Endothelial cell of umbilical vein (primary cell): Measurements from ENCODE around the gene ITGA8.

Source experiments
- CTCF ChIP-seq, 2 donors: IDR thresholded peaks; 1 replicate in 1 of 2; 2 replicates in 1 of 2; pipeline ENCODE4 v1.5.1; 2011; ENCODE audit warnings: low read length in 2 of 2, mild to moderate bottlenecking in 2 of 2, moderate library complexity in 2 of 2, control low read depth in 1 of 2, inconsistent platforms in 1 of 2, low read depth in 1 of 2; ENCODE audit not compliant: insufficient read depth in 1 of 2; ENCODE audit errors: extremely low read depth in 1 of 2
- EZH2 ChIP-seq: IDR thresholded peaks from 2 replicates; pipeline ENCODE4 v1.6.1; 2012; ENCODE audit warnings: borderline replicate concordance, low read depth, mild to moderate bottlenecking, moderate library complexity, low read length, inconsistent platforms; ENCODE audit not compliant: severe bottlenecking
- POLR2A ChIP-seq: IDR thresholded peaks from 2 replicates; pipeline ENCODE4 v1.6.1; 2012; ENCODE audit warnings: low read depth, mild to moderate bottlenecking, control low read depth, low read length

DNA sequence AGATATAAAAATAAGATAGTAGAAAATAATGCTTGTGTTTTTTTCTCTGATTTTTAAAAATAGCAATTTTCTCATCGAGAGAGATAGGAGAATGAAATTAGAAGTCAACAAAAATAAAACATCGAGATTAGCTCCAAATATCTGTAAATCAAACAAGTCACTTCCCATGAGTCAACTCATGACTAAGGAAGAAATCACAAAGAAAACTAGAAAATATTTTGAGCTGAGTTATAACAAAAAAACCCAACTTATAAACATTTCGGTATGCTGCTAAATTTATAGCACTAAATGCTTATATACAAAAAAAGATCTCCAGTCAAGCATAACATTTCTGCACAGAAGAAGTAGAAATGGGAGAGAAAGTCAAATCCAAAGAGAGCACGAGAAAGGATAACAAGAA, 140.1 kb downstream of the ITGA8 start:
- TF ChIP-seq POLR2A (no peak), CTCF (IDR thresholded peaks at IDR 0.05; ENCODE audit: extremely low read depth in 1 of 2, insufficient read depth in 1 of 2, low read depth in 1 of 2, low read length in 2 of 2) (no peak), EZH2 (no peak)
